GM10248 (cell line): Measurements from ENCODE around the gene NRP2.

Experiments used
- CTCF ChIA-PET: fragments of 300-600 bp; sonication (Branson Sonifier 250); formaldehyde crosslinking; extraction: SDS; loops from one replicate; lab custom pipeline; 2021; ENCODE audit warnings: antibody characterized with exemption; lab: Yijun Ruan, JAX
- POLR2A ChIA-PET: fragments of 350-650 bp; sonication (Branson Sonifier 250); formaldehyde crosslinking; extraction: SDS; loops from one replicate; lab custom pipeline; 2020; ENCODE audit warnings: antibody characterized with exemption; lab: Yijun Ruan, JAX
- DNase-seq: peaks from one replicate; pipeline ENCODE4 v3.0.0; 2012; ENCODE audit errors: extremely low spot score
- TF ChIP-seq, protein P1 (sequence below): IDR thresholded peaks from 2 replicates; pipeline ENCODE4 v1.5.1; 2012; ENCODE audit warnings: mild to moderate bottlenecking, low read depth; ENCODE audit errors: extremely low read depth, missing control alignments, control extremely low read depth

Gene NRP2

GRCh38 chr2:205782941-205783340 lies 100.6 kb downstream of the NRP2 start:
- no peak for DNase-seq
- CTCF ChIA-PET, result no interaction called here
- POLR2A ChIA-PET, result no interaction called here
- TF ChIP-seq, protein P1, sequence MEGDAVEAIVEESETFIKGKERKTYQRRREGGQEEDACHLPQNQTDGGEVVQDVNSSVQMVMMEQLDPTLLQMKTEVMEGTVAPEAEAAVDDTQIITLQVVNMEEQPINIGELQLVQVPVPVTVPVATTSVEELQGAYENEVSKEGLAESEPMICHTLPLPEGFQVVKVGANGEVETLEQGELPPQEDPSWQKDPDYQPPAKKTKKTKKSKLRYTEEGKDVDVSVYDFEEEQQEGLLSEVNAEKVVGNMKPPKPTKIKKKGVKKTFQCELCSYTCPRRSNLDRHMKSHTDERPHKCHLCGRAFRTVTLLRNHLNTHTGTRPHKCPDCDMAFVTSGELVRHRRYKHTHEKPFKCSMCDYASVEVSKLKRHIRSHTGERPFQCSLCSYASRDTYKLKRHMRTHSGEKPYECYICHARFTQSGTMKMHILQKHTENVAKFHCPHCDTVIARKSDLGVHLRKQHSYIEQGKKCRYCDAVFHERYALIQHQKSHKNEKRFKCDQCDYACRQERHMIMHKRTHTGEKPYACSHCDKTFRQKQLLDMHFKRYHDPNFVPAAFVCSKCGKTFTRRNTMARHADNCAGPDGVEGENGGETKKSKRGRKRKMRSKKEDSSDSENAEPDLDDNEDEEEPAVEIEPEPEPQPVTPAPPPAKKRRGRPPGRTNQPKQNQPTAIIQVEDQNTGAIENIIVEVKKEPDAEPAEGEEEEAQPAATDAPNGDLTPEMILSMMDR, result no peak

GRCh38 chr2:205783872-205784499 lies 101.7 kb downstream of the NRP2 start:
- TF ChIP-seq, protein P1, result no peak
- ChIA-PET CTCF (interaction anchor here (1.2 to 1.4 kb wide), 2 partner anchors 11 to 47 kb away, joined by 3 read pairs; no protein-coding TSS in a partner anchor), POLR2A (no interaction called here)
- no peak for DNase-seq

GRCh38 chr2:205785507-205786260 lies 103.4 kb downstream of the NRP2 start:
- ChIA-PET CTCF (interaction anchor here (1.2 to 1.5 kb wide), 2 partner anchors 9 kb away, joined by 3 to 5 read pairs; no protein-coding TSS in a partner anchor), POLR2A (no interaction called here)
- TF ChIP-seq, protein P1, result no peak
- DNase-seq, result no peak

DNA sequence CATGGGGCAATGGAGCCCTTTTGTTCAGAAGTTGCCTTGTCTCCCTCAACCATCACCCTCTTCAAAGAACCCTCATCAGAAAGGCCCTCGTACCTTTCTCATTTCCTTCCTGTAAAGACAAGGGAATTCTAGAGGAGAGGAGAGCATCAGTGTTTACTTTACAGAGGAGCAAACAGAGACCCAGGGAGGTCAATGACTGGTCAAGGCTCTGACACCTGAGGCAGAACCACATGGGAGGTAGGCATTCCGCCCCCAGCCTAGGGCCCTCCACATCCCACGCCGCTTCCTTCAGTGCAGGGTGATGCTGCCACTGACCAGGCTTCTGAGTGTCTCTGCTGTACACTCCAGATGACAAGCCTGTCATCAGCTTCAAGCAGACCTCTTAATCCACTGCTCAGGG lies 104.7 kb downstream of the NRP2 start:
- no peak for DNase-seq
- ChIA-PET CTCF (no interaction called here), POLR2A (no interaction called here)
- TF ChIP-seq, protein P1, result no peak

GRCh38 chr2:205787761-205788160 lies 105.5 kb downstream of the NRP2 start:
- no peak for DNase-seq
- ChIA-PET POLR2A (no interaction called here), CTCF (no interaction called here)
- TF ChIP-seq, protein P1, result no peak

- TF ChIP-seq, protein P1, result no peak
- ChIA-PET CTCF (no interaction called here), POLR2A (no interaction called here)
- no peak for DNase-seq
Observed at GRCh38 chr2:205789906-205790305, 107.6 kb downstream of the NRP2 start.
